ENCODE measurements around the gene MGRN1.
"Not testable (repeated sequence)": the region's sequence is repeated elsewhere in the genome, so short reads cannot be mapped to it uniquely, and the experiment has no call there.

Gene MGRN1

GRCh38 chr16:4723071-4723767 is 98.6 kb downstream of the MGRN1 start:
- Mint-ChIP-seq H3K4me1 (no peaks in the 10 kb centered on the region), H3K27ac (no peak overlapping the region), H3K9me3 (no peaks in the 10 kb centered on the region), H3K4me3 (no peak overlapping the region), H3K36me3 (no peaks in the 10 kb centered on the region), H3K27me3 (no peaks in the 10 kb centered on the region)
- DNase-seq, result no peak
- CTCF ChIA-PET, result no interaction called here

- no peak overlapping the region for H3K4me3 Mint-ChIP-seq
- CTCF ChIA-PET, result no interaction called here
- no peaks in the 10 kb centered on the region for H3K27me3 Mint-ChIP-seq
- H3K4me1 Mint-ChIP-seq, result no peaks in the 10 kb centered on the region
- no peaks in the 10 kb centered on the region for H3K9me3 Mint-ChIP-seq
- H3K27ac Mint-ChIP-seq, result no peak overlapping the region
- DNase-seq, result no peak
- no peaks in the 10 kb centered on the region for H3K36me3 Mint-ChIP-seq
Measured at GRCh38 chr16:4724661-4725270, 100.1 kb downstream of the MGRN1 start.

- CTCF ChIA-PET, result no interaction called here
- H3K27ac Mint-ChIP-seq, result no peak overlapping the region
- H3K27me3 Mint-ChIP-seq, result no peaks in the 10 kb centered on the region
- no peaks in the 10 kb centered on the region for H3K36me3 Mint-ChIP-seq
- H3K4me1 Mint-ChIP-seq, result peaks cover 1% of the 10 kb centered on the region
- no peaks in the 10 kb centered on the region for H3K9me3 Mint-ChIP-seq
- no peak for DNase-seq
- H3K4me3 Mint-ChIP-seq, result no peak overlapping the region
Measured at GRCh38 chr16:4726616-4727015, 102.0 kb downstream of the MGRN1 start.

GRCh38 chr16:4728676-4729075 is 104.0 kb downstream of the MGRN1 start:
- Mint-ChIP-seq H3K27ac (peak overlapping the region; percentile 70), H3K9me3 (no peaks in the 10 kb centered on the region), H3K27me3 (no peaks in the 10 kb centered on the region), H3K36me3 (no peaks in the 10 kb centered on the region), H3K4me1 (peaks cover 13% of the 10 kb centered on the region), H3K4me3 (no peak overlapping the region)
- CTCF ChIA-PET, result no interaction called here
- DNase-seq, result no peak

- H3K27ac Mint-ChIP-seq, result no peak overlapping the region
- H3K4me3 Mint-ChIP-seq, result no peak overlapping the region
- H3K4me1 Mint-ChIP-seq, result peaks cover 22% of the 10 kb centered on the region
- H3K27me3 Mint-ChIP-seq, result no peaks in the 10 kb centered on the region
- no peaks in the 10 kb centered on the region for H3K9me3 Mint-ChIP-seq
- H3K36me3 Mint-ChIP-seq, result no peaks in the 10 kb centered on the region
- DNase-seq, result no peak
- CTCF ChIA-PET, result no interaction called here
Measured at GRCh38 chr16:4729876-4730275, 105.2 kb downstream of the MGRN1 start.

GRCh38 chr16:4733211-4733742 is 108.7 kb downstream of the MGRN1 start:
- CTCF ChIA-PET, result interaction anchor here (1.3 kb wide), 1 partner anchor 33 kb away, joined by 5 read pairs; no protein-coding TSS in a partner anchor
- no peaks in the 10 kb centered on the region for H3K27me3 Mint-ChIP-seq
- H3K27ac Mint-ChIP-seq, result peak overlapping the region; percentile 78

GRCh38 chr16:4733747-4734062 is 109.1 kb downstream of the MGRN1 start:
- CTCF ChIA-PET, result interaction anchor here (1.0 to 1.3 kb wide), 4 partner anchors 32 to 222 kb away, joined by 4 to 5 read pairs (median 4); no protein-coding TSS in a partner anchor
- H3K9me3 Mint-ChIP-seq, result no peaks in the 10 kb centered on the region
- peaks cover 29% of the 10 kb centered on the region for H3K4me1 Mint-ChIP-seq
- peak overlapping the region; percentile 78 for H3K27ac Mint-ChIP-seq
- H3K4me3 Mint-ChIP-seq, result peak overlapping the region; percentile 86
- peak; percentile 51 for DNase-seq
- no peaks in the 10 kb centered on the region for H3K27me3 Mint-ChIP-seq
- H3K36me3 Mint-ChIP-seq, result no peaks in the 10 kb centered on the region

More at GRCh38 chr16:4733211-4733742, 108.7 kb downstream of the MGRN1 start:
- H3K36me3 Mint-ChIP-seq, result no peaks in the 10 kb centered on the region
- peaks cover 29% of the 10 kb centered on the region for H3K4me1 Mint-ChIP-seq
- peak overlapping the region; percentile 86 for H3K4me3 Mint-ChIP-seq
- no peak for DNase-seq
- no peaks in the 10 kb centered on the region for H3K9me3 Mint-ChIP-seq

- H3K4me3 Mint-ChIP-seq, result peak within 1 kb of the TSS; percentile 86
- DNase-seq, result peak; percentile 88
- H3K36me3 Mint-ChIP-seq, result no peaks in the 10 kb centered on the region
- CTCF ChIA-PET, result interaction anchor here (0.7 to 1.3 kb wide), 7 partner anchors 13 to 358 kb away, joined by 3 to 5 read pairs (median 4); no protein-coding TSS in a partner anchor
- peak within 1 kb of the TSS; percentile 94 for H3K27ac Mint-ChIP-seq
- H3K27me3 Mint-ChIP-seq, result no peaks in the 10 kb centered on the region
- H3K9me3 Mint-ChIP-seq, result no peaks in the 10 kb centered on the region
- peaks cover 29% of the 10 kb centered on the region for H3K4me1 Mint-ChIP-seq
Measured at GRCh38 chr16:4734063-4734729, 109.6 kb downstream of the MGRN1 start, which contains the start of the genes ANKS3 and DNAAF8. Gene ANKS3 (minus strand): TSS chr16:4734271. CDS start chr16:4730149, 4,122 bp downstream. Gene DNAAF8 (plus strand): TSS chr16:4734537. CDS start chr16:4736515, 1,978 bp downstream.

GRCh38 chr16:4734730-4735535 is 110.3 kb downstream of the MGRN1 start:
- H3K9me3 Mint-ChIP-seq, result no peaks in the 10 kb centered on the region
- H3K4me1 Mint-ChIP-seq, result peaks cover 29% of the 10 kb centered on the region
- H3K27me3 Mint-ChIP-seq, result no peaks in the 10 kb centered on the region
- CTCF ChIA-PET, result interaction anchor here (0.7 to 1.3 kb wide), 9 partner anchors 14 to 357 kb away, joined by 3 to 5 read pairs (median 3); no protein-coding TSS in a partner anchor
- peak; percentile 98 for DNase-seq
- H3K36me3 Mint-ChIP-seq, result no peaks in the 10 kb centered on the region
- H3K27ac Mint-ChIP-seq, result peak overlapping the region; percentile 94
- H3K4me3 Mint-ChIP-seq, result peak overlapping the region; percentile 86

GRCh38 chr16:4736546-4736945 is 111.9 kb downstream of the MGRN1 start:
- Mint-ChIP-seq H3K9me3 (no peaks in the 10 kb centered on the region), H3K27ac (no peak overlapping the region), H3K36me3 (no peaks in the 10 kb centered on the region), H3K27me3 (no peaks in the 10 kb centered on the region), H3K4me3 (no peak overlapping the region), H3K4me1 (peaks cover 28% of the 10 kb centered on the region)
- CTCF ChIA-PET, result no interaction called here
- DNase-seq, result no peak

- H3K4me3 Mint-ChIP-seq, result no peak overlapping the region
- H3K27ac Mint-ChIP-seq, result no peak overlapping the region
- H3K36me3 Mint-ChIP-seq, result no peaks in the 10 kb centered on the region
- H3K27me3 Mint-ChIP-seq, result peaks cover 8% of the 10 kb centered on the region
- H3K9me3 Mint-ChIP-seq, result no peaks in the 10 kb centered on the region
- no peak for DNase-seq
- CTCF ChIA-PET, result no interaction called here
- H3K4me1 Mint-ChIP-seq, result peaks cover 24% of the 10 kb centered on the region
Measured at GRCh38 chr16:4737545-4737944, 112.9 kb downstream of the MGRN1 start.

- Mint-ChIP-seq H3K27me3 (peaks cover 17% of the 10 kb centered on the region), H3K4me1 (peaks cover 26% of the 10 kb centered on the region)
- H3K27ac Mint-ChIP-seq, H3K4me3 Mint-ChIP-seq, H3K9me3 Mint-ChIP-seq, H3K36me3 Mint-ChIP-seq, CTCF ChIA-PET, DNase-seq: not testable (repeated sequence)
Measured at GRCh38 chr16:4738370-4738769, 113.7 kb downstream of the MGRN1 start.

All from activated naive CD4-positive, alpha-beta T cell treated with anti-CD3 and anti-CD28 coated beads, Interleukin-2, amount 10 ng/mL, durations not matched to agents 7 days and 5 days (primary cell).